IMR-90 (cell line): Measurements from ENCODE around the gene MTPN. TPM values are rescaled to one million over a fixed set of nuclear protein-coding genes. Genes with fewer than 3 reads are reported as not detected.

Experiments used
- ATAC-seq: fragments of 200-7000 bp; cut with Tn5 transposase; 2 replicates; pipeline ENCODE4 v1.9.1; 2020; ENCODE audit warnings: low read depth, mild to moderate bottlenecking, moderate library complexity
- BruUV-seq: library from RNA; stranded (reverse); fragments of 400-500 nt; replicated peaks from 2 replicates; lab custom pipeline; 2021; lab: Mats Ljungman, UMichigan
- CTCF ChIA-PET: fragments of 300-600 bp; formaldehyde crosslinking; extraction: SDS; loops from one replicate; lab custom pipeline; 2021; ENCODE audit warnings: antibody characterized with exemption; lab: Yijun Ruan, JAX
- POLR2A ChIA-PET: fragments of 300-600 bp; sonication (Branson Sonifier 250); formaldehyde crosslinking; loops from one replicate; lab custom pipeline; 2022; ENCODE audit warnings: antibody characterized with exemption; ENCODE audit not compliant: unreplicated experiment; lab: Charles Lee
- DNase-seq: peaks from one replicate; pipeline ENCODE4 v3.0.0; 2013
- H2AFZ ChIP-seq: replicated peaks from 2 replicates; pipeline ENCODE3; 2013; ENCODE audit warnings: low read length, mild to moderate bottlenecking; ENCODE audit not compliant: poor library complexity
- H2AK5ac ChIP-seq: 2 replicates; pipeline ENCODE4 v1.6.1; 2013; ENCODE audit warnings: low read depth, low read length, inconsistent platforms
- H2AK9ac ChIP-seq: replicated peaks from 2 replicates; pipeline ENCODE3; 2013; ENCODE audit warnings: mild to moderate bottlenecking, low read depth, low read length, moderate library complexity; ENCODE audit not compliant: poor library complexity
- H2BK120ac ChIP-seq: 2 replicates; pipeline ENCODE4 v1.6.1; 2013; ENCODE audit warnings: low read depth, low read length, inconsistent platforms
- H2BK15ac ChIP-seq: 3 replicates; pipeline ENCODE4 v1.6.1; 2013; ENCODE audit warnings: low read depth, low read length, inconsistent platforms
- H2BK20ac ChIP-seq: 2 replicates; pipeline ENCODE4 v1.6.1; 2013; ENCODE audit warnings: low read depth, mild to moderate bottlenecking, inconsistent platforms, low read length, moderate library complexity
- H2BK5ac ChIP-seq: 2 replicates; pipeline ENCODE4 v1.6.1; 2013; ENCODE audit warnings: mild to moderate bottlenecking, low read depth, low read length, inconsistent platforms; ENCODE audit not compliant: poor library complexity, severe bottlenecking
- H3K14ac ChIP-seq: replicated peaks from 2 replicates; pipeline ENCODE4 v1.6.1; 2013; ENCODE audit warnings: low read depth, low read length, inconsistent platforms
- H3K18ac ChIP-seq: 2 replicates; pipeline ENCODE4 v1.6.1; 2013; ENCODE audit warnings: low read depth, low read length, control low read depth
- H3K23ac ChIP-seq: 2 replicates; pipeline ENCODE4 v1.6.1; 2013; ENCODE audit warnings: low read depth, low read length, inconsistent platforms
- H3K27ac ChIP-seq: 2 replicates; pipeline ENCODE4 v1.5.1; 2013; ENCODE audit warnings: mild to moderate bottlenecking, control low read depth, low read length; ENCODE audit not compliant: insufficient read depth
- H3K27me3 ChIP-seq: 2 replicates; pipeline ENCODE4 v1.6.1; 2013; ENCODE audit warnings: low read length; ENCODE audit not compliant: control insufficient read depth, insufficient read depth
- H3K36me3 ChIP-seq: 2 replicates; pipeline ENCODE4 v1.6.1; 2013; ENCODE audit warnings: low read length, mixed read lengths; ENCODE audit not compliant: control insufficient read depth, insufficient read depth
- H3K4ac ChIP-seq: 2 replicates; pipeline ENCODE4 v1.6.1; 2013; ENCODE audit warnings: low read depth, low read length, inconsistent platforms
- H3K4me1 ChIP-seq: 2 replicates; pipeline ENCODE4 v1.6.1; 2013; ENCODE audit warnings: low read length, mixed read lengths; ENCODE audit not compliant: control insufficient read depth, insufficient read depth
- H3K4me2 ChIP-seq: 2 replicates; pipeline ENCODE4 v1.6.1; 2013; ENCODE audit warnings: low read depth, mild to moderate bottlenecking, control low read depth, low read length, moderate library complexity
- H3K4me3 ChIP-seq: 2 replicates; pipeline ENCODE4 v1.5.1; 2013; ENCODE audit warnings: low read depth, mild to moderate bottlenecking, control low read depth, low read length, moderate library complexity; ENCODE audit not compliant: insufficient read depth
- H3K56ac ChIP-seq: 2 replicates; pipeline ENCODE4 v1.6.1; 2013; ENCODE audit warnings: low read length, inconsistent platforms; ENCODE audit not compliant: insufficient read depth; ENCODE audit errors: extremely low read depth
- H3K79me1 ChIP-seq, 2 experiments: 2 replicates each; pipeline ENCODE4 v1.6.1; 2013; ENCODE audit warnings: low read length in 2 of 2, inconsistent platforms in 1 of 2, low read depth in 1 of 2
- H3K9ac ChIP-seq: 2 replicates; pipeline ENCODE4 v1.6.1; 2013; ENCODE audit warnings: low read depth, low read length, control low read depth
- H3K9me1 ChIP-seq: 2 replicates; pipeline ENCODE4 v1.6.1; 2013; ENCODE audit warnings: low read length, inconsistent platforms; ENCODE audit not compliant: insufficient read depth
- H3K9me3 ChIP-seq: 2 replicates; pipeline ENCODE4 v1.6.1; 2013; ENCODE audit warnings: low read length; ENCODE audit not compliant: control insufficient read depth, insufficient read depth
- H4K20me1 ChIP-seq: 2 replicates; pipeline ENCODE4 v1.6.1; 2013; ENCODE audit warnings: low read length, inconsistent platforms; ENCODE audit not compliant: insufficient read depth
- H4K5ac ChIP-seq: 2 replicates; pipeline ENCODE4 v1.6.1; 2013; ENCODE audit warnings: mild to moderate bottlenecking, low read depth, low read length, control low read depth
- H4K8ac ChIP-seq, 2 experiments: 2 replicates each; pipeline ENCODE4 v1.6.1; 2013; ENCODE audit warnings: low read depth in 2 of 2, low read length in 2 of 2, control low read depth in 1 of 2, inconsistent platforms in 1 of 2
- H4K91ac ChIP-seq: 2 replicates; pipeline ENCODE4 v1.6.1; 2013; ENCODE audit warnings: low read depth, low read length, inconsistent platforms; ENCODE audit not compliant: insufficient read depth
- BHLHE40 ChIP-seq: fragments of 150-350 bp; IDR thresholded peaks from 2 replicates; pipeline ENCODE4 v1.6.1; 2016; ENCODE audit warnings: mild to moderate bottlenecking, low read depth, low read length
- CTCF ChIP-seq: conservative IDR thresholded peaks from 2 replicates; pipeline ENCODE4 v1.5.1; 2012; ENCODE audit warnings: mild to moderate bottlenecking, low read depth, low read length, improper control_type of control experiment
- MAZ ChIP-seq: IDR thresholded peaks from 2 replicates; pipeline ENCODE4 v1.6.1; 2012; ENCODE audit warnings: low read depth, mild to moderate bottlenecking, low read length, improper control_type of control experiment, moderate library complexity, borderline replicate concordance
- NFE2L2 ChIP-seq: fragments of 150-350 bp; IDR thresholded peaks from 2 replicates; pipeline ENCODE4 v1.6.1; 2016; ENCODE audit warnings: low read depth, mild to moderate bottlenecking, low read length
- RCOR1 ChIP-seq: IDR thresholded peaks from 2 replicates; pipeline ENCODE4 v1.6.1; 2012; ENCODE audit warnings: mild to moderate bottlenecking, low read length, improper control_type of control experiment; ENCODE audit not compliant: insufficient replicate concordance
- RFX5 ChIP-seq: IDR thresholded peaks from 2 replicates; pipeline ENCODE4 v1.8.0; 2012; ENCODE audit warnings: low read depth, mild to moderate bottlenecking, low read length, moderate library complexity
- WGBS, 2 experiments: methylation state at CpG; one replicate each; pipeline versions ENCODE4 v1.1.5 to v1.1.7; 2013; ENCODE audit warnings: missing lambda C conversion rate in 2 of 2; ENCODE audit not compliant: insufficient read length in 1 of 2; ENCODE audit errors: extremely low coverage in 2 of 2; 5-methylcytosine and 5-hydroxymethylcytosine counted together
- dilution Hi-C: fragments of 300-500 bp; cut with HindIII; formaldehyde crosslinking; loops from one replicate; pipeline ENCODE4 v1.14.3; 2018; ENCODE audit warnings: low sequenced_read_pairs; ENCODE audit not compliant: unreplicated experiment
- in situ Hi-C: fragments of 300-500 bp; cut with MboI; formaldehyde crosslinking; loops from 3 replicates; pipeline ENCODE4 v1.14.3; 2019; ENCODE audit warnings: low sequenced_read_pairs, inconsistent platforms, mixed read lengths
- intact Hi-C: fragments of 100-400 bp; cut with micrococcal nuclease; formaldehyde crosslinking; loops from 2 replicates; pipeline ENCODE4 v1.10.0; 2022
- polyA plus RNA-seq, 3 experiments: library from polyadenylated mRNA; depleted of rRNA; stranded (reverse); fragments of >200 nt; gene quantifications; 2 replicates each; pipeline ENCODE4 v1.2.3, GENCODE V29; 2012; ENCODE audit warnings: low replicate concordance in 1 of 3
- total RNA-seq: library from RNA; depleted of rRNA; stranded (reverse); fragments of >200 nt; gene quantifications from 2 replicates; pipeline ENCODE4 v1.2.3, GENCODE V29; 2012

The MTPN gene
- total and polyA plus RNA-seq, 2 of the 4 experiments (the other 2 are of a cell fraction): 58.8 to 94.4 TPM

- no peak for TF ChIP-seq CTCF
These were observed 46.3 kb downstream of the MTPN start (continued) for GRCh38 chr7:135930565-135931461.

DNA sequence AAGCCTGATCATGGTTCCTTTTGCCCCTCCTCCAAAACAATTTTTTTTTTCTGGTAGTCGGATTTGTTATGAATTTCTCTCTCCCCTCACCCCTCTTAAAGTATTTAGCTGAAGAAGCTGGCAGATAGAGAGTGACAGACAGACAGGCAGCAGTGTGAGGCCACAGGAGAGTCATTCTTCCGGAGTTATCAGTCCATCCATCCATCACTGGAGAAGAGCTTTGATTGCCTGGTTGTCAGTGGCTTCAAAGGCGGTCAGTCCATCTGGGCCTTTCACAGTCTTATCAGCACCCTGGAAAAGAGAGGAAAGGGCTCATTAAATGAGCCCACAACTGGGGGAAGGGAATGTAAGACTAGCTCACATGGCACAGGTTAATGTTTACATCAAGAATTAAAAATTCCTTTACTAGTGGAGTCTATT is 47.4 kb downstream of the MTPN start:
- Histone ChIP-seq H2BK20ac (no peak overlapping the region), H3K14ac (no peak overlapping the region), H4K91ac (no peak overlapping the region), H3K4ac (no peak overlapping the region), H3K79me1 (peaks cover 12 to 52% of the 10 kb centered on the region in 2 experiments), H3K4me2 (no peak overlapping the region), H3K36me3 (no peaks in the 10 kb centered on the region; the same call in 1 of the 2 replicates), H3K9me3 (no peaks in the 10 kb centered on the region), H3K27me3 (no peaks in the 10 kb centered on the region), H2AFZ (no peak overlapping the region), H3K4me1 (peaks cover 13% of the 10 kb centered on the region), H3K9me1 (peaks cover 11% of the 10 kb centered on the region), H4K20me1 (peaks cover 28% of the 10 kb centered on the region), H3K56ac (no peak overlapping the region), H2BK5ac (no peak overlapping the region), H3K9ac (no peak overlapping the region), H3K4me3 (no peak overlapping the region), H4K8ac (no peak overlapping the region), H4K5ac (no peak overlapping the region), H3K23ac (no peak overlapping the region), H2AK5ac (no peak overlapping the region), H2BK120ac (no peak overlapping the region), H2BK15ac (no peak overlapping the region), H2AK9ac (no peak overlapping the region), H3K18ac (no peak overlapping the region), H3K27ac (no peak overlapping the region)
- TF ChIP-seq RCOR1: no peak
- TF ChIP-seq BHLHE40: no peak
- no peak for TF ChIP-seq CTCF
- no peak for TF ChIP-seq NFE2L2
- TF ChIP-seq MAZ: no peak
- TF ChIP-seq RFX5: no peak
- ChIA-PET CTCF (interaction anchor here (0.7 kb wide), 1 partner anchor 8 kb away, joined by 3 read pairs; no protein-coding TSS in a partner anchor), POLR2A (interaction anchor here (0.7 kb wide), 1 partner anchor 546 kb away, joined by 3 read pairs; no protein-coding TSS in a partner anchor)
- ATAC-seq: no peak
- no TSS peak for BruUV-seq
- dilution Hi-C loops: no loop called here
- intact Hi-C loops: no loop called here
- in situ Hi-C loops: no loop called here
- no peak for DNase-seq
- WGBS, 2 experiments: no CpG with 5 or more reads among the region's 3 CpGs
